Osteoblast (primary cell): ENCODE data around the gene HOMEZ. TPM values are rescaled to one million over a fixed set of nuclear protein-coding genes. Genes with fewer than 3 reads are reported as not detected.
"Not testable (repeated sequence)": the region's sequence is repeated elsewhere in the genome, so short reads cannot be mapped to it uniquely, and the experiment has no call there.

Experiments used
- DNase-seq: peaks from one replicate; pipeline ENCODE4 v3.0.0; 2011; ENCODE audit warnings: low spot score, mixed read lengths; ENCODE audit not compliant: insufficient read length; ENCODE audit errors: missing footprints
- H2AFZ ChIP-seq: 2 replicates; pipeline ENCODE4 v1.6.0; 2011; ENCODE audit warnings: mild to moderate bottlenecking, low read length
- H3K27ac ChIP-seq: 2 replicates; pipeline ENCODE4 v1.5.1; 2011; ENCODE audit warnings: mild to moderate bottlenecking, low read depth, low read length, moderate library complexity
- H3K27me3 ChIP-seq: 2 replicates; pipeline ENCODE4 v1.6.0; 2012; ENCODE audit warnings: mild to moderate bottlenecking, control low read depth, inconsistent platforms, low read length, moderate library complexity; ENCODE audit not compliant: insufficient read depth
- H3K36me3 ChIP-seq: 2 replicates; pipeline ENCODE4 v1.5.1; 2011; ENCODE audit warnings: mild to moderate bottlenecking, low read length, control low read depth, moderate library complexity; ENCODE audit not compliant: insufficient read depth
- H3K4me1 ChIP-seq: 2 replicates; pipeline ENCODE4 v1.5.1; 2011; ENCODE audit warnings: mild to moderate bottlenecking, low read length, control low read depth, moderate library complexity; ENCODE audit not compliant: insufficient read depth
- H3K4me2 ChIP-seq: 2 replicates; pipeline ENCODE4 v1.6.0; 2011; ENCODE audit warnings: mild to moderate bottlenecking, low read length; ENCODE audit not compliant: insufficient read depth
- H3K4me3 ChIP-seq: fragments of 200-600 bp; sonication (generic); 3 replicates; pipeline ENCODE4 v1.5.1; 2012; ENCODE audit warnings: mild to moderate bottlenecking, low read length, inconsistent platforms; ENCODE audit not compliant: insufficient read depth
- H3K79me2 ChIP-seq: 2 replicates; pipeline ENCODE4 v1.6.0; 2012; ENCODE audit warnings: mild to moderate bottlenecking, low read length, control low read depth, inconsistent platforms; ENCODE audit not compliant: insufficient read depth
- H3K9me3 ChIP-seq: 2 replicates; pipeline ENCODE4 v1.5.1; 2011; ENCODE audit warnings: low read depth, low read length, control low read depth
- H4K20me1 ChIP-seq: 2 replicates; pipeline ENCODE4 v1.6.0; 2012; ENCODE audit warnings: mild to moderate bottlenecking, low read length, control low read depth; ENCODE audit not compliant: insufficient read depth
- small RNA-seq: library from RNA; depleted of rRNA; stranded (forward); fragments of <200 nt; gene quantifications from one replicate; pipeline ENCODE3, GENCODE V24; 2012
- total RNA-seq: library from RNA; depleted of rRNA; stranded (reverse); fragments of >200 nt; gene quantifications from 2 replicates; pipeline ENCODE4 v1.2.3, GENCODE V29; 2012
- TF ChIP-seq, protein P1 (sequence below): IDR thresholded peaks from 2 replicates; pipeline ENCODE4 v1.5.1; 2011; ENCODE audit warnings: mild to moderate bottlenecking, low read depth, low read length, moderate library complexity; ENCODE audit errors: extremely low read depth

The HOMEZ gene
- total RNA-seq, 1 donor = 5.4 TPM

DNA sequence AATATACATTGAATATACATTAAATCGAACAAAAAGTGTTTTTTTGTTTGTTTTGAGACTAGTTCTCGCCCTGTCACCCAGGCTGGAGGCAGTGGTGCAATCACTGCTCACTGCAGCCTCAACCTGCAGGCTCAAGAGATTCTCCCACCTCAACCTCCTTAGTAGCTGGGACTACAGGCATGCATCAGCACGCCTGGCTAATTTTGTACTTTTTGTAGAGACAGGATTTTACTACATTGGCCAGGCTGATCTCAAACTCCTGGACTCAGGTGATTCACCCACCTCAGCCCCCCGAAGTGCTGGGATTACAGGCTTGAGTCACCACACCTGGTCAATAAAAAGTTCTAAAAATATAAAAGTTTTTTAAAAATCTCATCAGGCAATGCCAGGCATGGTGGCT, 58.4 kb downstream of the HOMEZ start:
- Histone ChIP-seq H3K4me2 (no peak overlapping the region), H3K27me3 (peaks cover under 1% of the 10 kb centered on the region), H3K79me2 (no peaks in the 10 kb centered on the region), H3K36me3 (no peaks in the 10 kb centered on the region), H4K20me1 (no peaks in the 10 kb centered on the region), H2AFZ (no peak overlapping the region), H3K4me1 (no peaks in the 10 kb centered on the region), H3K27ac (no peak overlapping the region), H3K9me3 (no peaks in the 10 kb centered on the region), H3K4me3 (no peak overlapping the region)
- TF ChIP-seq, protein P1, sequence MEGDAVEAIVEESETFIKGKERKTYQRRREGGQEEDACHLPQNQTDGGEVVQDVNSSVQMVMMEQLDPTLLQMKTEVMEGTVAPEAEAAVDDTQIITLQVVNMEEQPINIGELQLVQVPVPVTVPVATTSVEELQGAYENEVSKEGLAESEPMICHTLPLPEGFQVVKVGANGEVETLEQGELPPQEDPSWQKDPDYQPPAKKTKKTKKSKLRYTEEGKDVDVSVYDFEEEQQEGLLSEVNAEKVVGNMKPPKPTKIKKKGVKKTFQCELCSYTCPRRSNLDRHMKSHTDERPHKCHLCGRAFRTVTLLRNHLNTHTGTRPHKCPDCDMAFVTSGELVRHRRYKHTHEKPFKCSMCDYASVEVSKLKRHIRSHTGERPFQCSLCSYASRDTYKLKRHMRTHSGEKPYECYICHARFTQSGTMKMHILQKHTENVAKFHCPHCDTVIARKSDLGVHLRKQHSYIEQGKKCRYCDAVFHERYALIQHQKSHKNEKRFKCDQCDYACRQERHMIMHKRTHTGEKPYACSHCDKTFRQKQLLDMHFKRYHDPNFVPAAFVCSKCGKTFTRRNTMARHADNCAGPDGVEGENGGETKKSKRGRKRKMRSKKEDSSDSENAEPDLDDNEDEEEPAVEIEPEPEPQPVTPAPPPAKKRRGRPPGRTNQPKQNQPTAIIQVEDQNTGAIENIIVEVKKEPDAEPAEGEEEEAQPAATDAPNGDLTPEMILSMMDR = no peak
- DNase-seq = no peak

DNA sequence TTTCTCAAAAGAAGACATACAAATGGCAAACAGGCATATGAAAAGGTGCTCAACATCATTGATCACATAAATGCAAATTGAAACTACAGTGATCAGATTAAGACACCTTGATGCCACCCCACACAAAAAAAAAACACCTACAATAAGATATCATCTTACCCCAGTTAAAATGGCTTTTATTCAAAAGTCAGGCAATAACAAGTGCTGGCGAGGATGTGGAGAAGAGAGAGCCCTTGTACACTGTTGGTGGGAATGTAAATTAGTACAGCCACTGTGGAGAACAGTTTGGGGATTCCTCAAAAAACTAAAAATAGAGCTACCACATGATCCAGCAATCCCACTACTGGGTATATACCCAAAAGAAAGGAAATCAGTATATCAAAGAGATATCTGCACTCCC, 61.0 kb downstream of the HOMEZ start:
- not testable (repeated sequence) for H3K4me2 ChIP-seq, H3K36me3 ChIP-seq, H3K27me3 ChIP-seq, H3K79me2 ChIP-seq, H4K20me1 ChIP-seq, H3K4me1 ChIP-seq, H3K9me3 ChIP-seq, H3K27ac ChIP-seq, H2AFZ ChIP-seq, H3K4me3 ChIP-seq, DNase-seq

Small RNAs within 50 kb of the gene (small RNA-seq; reads per million reads assigned to genes)
- not detected for gene AL049829.1
- gene RNU6-1046P = not detected

Other genes with a start within 250 kb of the HOMEZ start
- not detected in 2 replicates for gene PSMB11, start 243.9 kb downstream of the HOMEZ start, total RNA-seq
- 3.3 and 3.5 TPM in 2 replicates for gene CDH24, start 228.6 kb downstream of the HOMEZ start, total RNA-seq
- 90.5 and 103 TPM in 2 replicates for gene ACIN1, start 191.0 kb downstream of the HOMEZ start, total RNA-seq
- gene C14orf119, start 190.6 kb downstream of the HOMEZ start, total RNA-seq = 41.5 and 43.1 TPM in 2 replicates
- gene CIROP, start 181.1 kb downstream of the HOMEZ start, total RNA-seq = under 0.01 TPM in 1 of 2 replicates, not detected in the other
- gene CEBPE, start 166.9 kb downstream of the HOMEZ start, total RNA-seq = not detected in 2 replicates
- gene SLC7A8, start 102.5 kb downstream of the HOMEZ start, total RNA-seq = 4.3 and 10.9 TPM in 2 replicates
- gene RNF212B, start 48.2 kb downstream of the HOMEZ start, total RNA-seq = not detected in 2 replicates
- gene PPP1R3E, start 16.7 kb upstream of the HOMEZ start, total RNA-seq = 7.6 and 9.1 TPM in 2 replicates
- 19.5 and 21.2 TPM in 2 replicates for gene BCL2L2, start 20.7 kb upstream of the HOMEZ start, total RNA-seq
- gene PABPN1, start 35.3 kb upstream of the HOMEZ start, total RNA-seq = 42.3 and 51.9 TPM in 2 replicates
- 18.1 and 19.7 TPM in 2 replicates for gene SLC22A17, start 66.8 kb upstream of the HOMEZ start, total RNA-seq
- gene EFS, start 79.0 kb upstream of the HOMEZ start, total RNA-seq = 9.8 and 14.1 TPM in 2 replicates
- not detected in 2 replicates for gene IL25, start 86.7 kb upstream of the HOMEZ start, total RNA-seq
- gene CMTM5, start 90.9 kb upstream of the HOMEZ start, total RNA-seq = not detected in 2 replicates
- under 0.01 TPM in 1 of 2 replicates, not detected in the other for gene MYH6, start 122.1 kb upstream of the HOMEZ start, total RNA-seq
- gene MYH7, start 149.5 kb upstream of the HOMEZ start, total RNA-seq = not detected in 2 replicates
- 37.4 and 49.6 TPM in 2 replicates for gene NGDN, start 183.6 kb upstream of the HOMEZ start, total RNA-seq